Keratinocyte (primary cell): Measurements from ENCODE around the gene NR2F1. TPM values are rescaled to one million over a fixed set of nuclear protein-coding genes. Genes with fewer than 3 reads are reported as not detected.

Source experiments
- DNase-seq: peaks from one replicate; pipeline ENCODE4 v3.0.0-alpha.2; 2011; ENCODE audit warnings: low read depth, missing footprints, low spot score
- FAIRE-seq: peaks from 2 replicates; lab custom pipeline; 2011; peaks lifted over from hg19 to GRCh38; lab: Jason Lieb, UNC
- H2AFZ ChIP-seq: 2 replicates; pipeline ENCODE4 v1.6.0; 2012; ENCODE audit warnings: low read length, control low read depth, inconsistent platforms; ENCODE audit not compliant: control insufficient read depth
- H3K27ac ChIP-seq: 2 replicates; pipeline ENCODE4 v1.5.1; 2011; ENCODE audit warnings: low read length; ENCODE audit not compliant: control insufficient read depth, insufficient read depth
- H3K27me3 ChIP-seq: 3 replicates; pipeline ENCODE4 v1.6.0; 2011; ENCODE audit warnings: low read length; ENCODE audit not compliant: control insufficient read depth, insufficient read depth; ENCODE audit errors: extremely low read depth
- H3K36me3 ChIP-seq, 2 experiments: 2 replicates in 1 of 2; 3 replicates in 1 of 2; pipeline ENCODE4 v1.5.1; 2011; ENCODE audit warnings: low read length in 2 of 2, mild to moderate bottlenecking in 1 of 2; ENCODE audit not compliant: control insufficient read depth in 2 of 2, insufficient read depth in 2 of 2; ENCODE audit errors: extremely low read depth in 1 of 2
- H3K4me1 ChIP-seq: 3 replicates; pipeline ENCODE4 v1.5.1; 2011; ENCODE audit warnings: low read length; ENCODE audit not compliant: control insufficient read depth, insufficient read depth; ENCODE audit errors: extremely low read depth
- H3K4me2 ChIP-seq: 3 replicates; pipeline ENCODE4 v1.6.0; 2011; ENCODE audit warnings: low read depth, low read length; ENCODE audit not compliant: control insufficient read depth, insufficient read depth; ENCODE audit errors: extremely low read depth
- H3K4me3 ChIP-seq, 3 experiments: fragments of 200-600 bp in 1 of 3; sonication (generic) in 1 of 3; 2 replicates in 2 of 3; 3 replicates in 1 of 3; pipeline ENCODE4 v1.5.1; 2011 to 2016; ENCODE audit warnings: low read length in 3 of 3, mild to moderate bottlenecking in 3 of 3, control low read depth in 2 of 3, inconsistent platforms in 1 of 3, low read depth in 1 of 3, mixed read lengths in 1 of 3, mixed run types in 1 of 3, moderate library complexity in 1 of 3; ENCODE audit not compliant: control insufficient read depth in 2 of 3, insufficient read depth in 2 of 3; ENCODE audit errors: extremely low read depth in 1 of 3
- H3K79me2 ChIP-seq: 2 replicates; pipeline ENCODE4 v1.6.0; 2012; ENCODE audit warnings: low read length; ENCODE audit not compliant: control insufficient read depth, insufficient read depth
- H3K9ac ChIP-seq: 3 replicates; pipeline ENCODE4 v1.6.0; 2011; ENCODE audit warnings: low read length; ENCODE audit not compliant: control insufficient read depth, insufficient read depth; ENCODE audit errors: extremely low read depth
- H3K9me1 ChIP-seq: 3 replicates; pipeline ENCODE4 v1.6.0; 2011; ENCODE audit warnings: low read length; ENCODE audit not compliant: control insufficient read depth, insufficient read depth; ENCODE audit errors: extremely low read depth
- H3K9me3 ChIP-seq: 2 replicates; pipeline ENCODE4 v1.5.1; 2012; ENCODE audit warnings: low read depth, low read length; ENCODE audit not compliant: control insufficient read depth
- H4K20me1 ChIP-seq: 3 replicates; pipeline ENCODE4 v1.6.0; 2011; ENCODE audit warnings: low read length; ENCODE audit not compliant: control insufficient read depth, insufficient read depth; ENCODE audit errors: extremely low read depth
- EZH2 ChIP-seq: IDR thresholded peaks from one replicate; pipeline ENCODE4 v1.6.1; 2012; ENCODE audit warnings: inconsistent platforms, mild to moderate bottlenecking, low read length, moderate library complexity
- dilution Hi-C: fragments of 300-500 bp; cut with MboI; formaldehyde crosslinking; loops from one replicate; pipeline ENCODE4 v1.7.0; 2020; ENCODE audit warnings: low sequenced_read_pairs; ENCODE audit not compliant: extremely low pct_ligation_motif_present
- polyA plus RNA-seq, 5 experiments: library from polyadenylated mRNA; depleted of rRNA in 3 of 5; stranded (reverse) in 3 of 5; stranded (forward) in 1 of 5; unstranded in 1 of 5; fragments of >200 nt; gene quantifications; 1 replicate in 1 of 5; 2 replicates in 3 of 5; 3 replicates in 1 of 5; pipeline versions ENCODE4 v1.2.1 to v1.2.3, GENCODE V29; 2011 to 2012; ENCODE audit warnings: missing spikeins in 2 of 5, low read depth in 1 of 5, low replicate concordance in 1 of 5
- TF ChIP-seq, protein P1 (sequence below), 3 experiments: IDR thresholded peaks in 1 of 3; conservative IDR thresholded peaks in 1 of 3; optimal IDR thresholded peaks in 1 of 3; 2 replicates in 2 of 3; 3 replicates in 1 of 3; pipeline versions ENCODE3 to v1.5.1; 2011; ENCODE audit warnings: low read length in 3 of 3, mild to moderate bottlenecking in 3 of 3, moderate library complexity in 2 of 3, control low read depth in 1 of 3, inconsistent platforms in 1 of 3; ENCODE audit not compliant: insufficient read depth in 2 of 3; ENCODE audit errors: extremely low read depth in 1 of 3

NR2F1 gene
- polyA plus RNA-seq, 1 donor (not counting 4 experiments of a cell fraction or from before 2014, with no cell fraction given): not detected

DNA sequence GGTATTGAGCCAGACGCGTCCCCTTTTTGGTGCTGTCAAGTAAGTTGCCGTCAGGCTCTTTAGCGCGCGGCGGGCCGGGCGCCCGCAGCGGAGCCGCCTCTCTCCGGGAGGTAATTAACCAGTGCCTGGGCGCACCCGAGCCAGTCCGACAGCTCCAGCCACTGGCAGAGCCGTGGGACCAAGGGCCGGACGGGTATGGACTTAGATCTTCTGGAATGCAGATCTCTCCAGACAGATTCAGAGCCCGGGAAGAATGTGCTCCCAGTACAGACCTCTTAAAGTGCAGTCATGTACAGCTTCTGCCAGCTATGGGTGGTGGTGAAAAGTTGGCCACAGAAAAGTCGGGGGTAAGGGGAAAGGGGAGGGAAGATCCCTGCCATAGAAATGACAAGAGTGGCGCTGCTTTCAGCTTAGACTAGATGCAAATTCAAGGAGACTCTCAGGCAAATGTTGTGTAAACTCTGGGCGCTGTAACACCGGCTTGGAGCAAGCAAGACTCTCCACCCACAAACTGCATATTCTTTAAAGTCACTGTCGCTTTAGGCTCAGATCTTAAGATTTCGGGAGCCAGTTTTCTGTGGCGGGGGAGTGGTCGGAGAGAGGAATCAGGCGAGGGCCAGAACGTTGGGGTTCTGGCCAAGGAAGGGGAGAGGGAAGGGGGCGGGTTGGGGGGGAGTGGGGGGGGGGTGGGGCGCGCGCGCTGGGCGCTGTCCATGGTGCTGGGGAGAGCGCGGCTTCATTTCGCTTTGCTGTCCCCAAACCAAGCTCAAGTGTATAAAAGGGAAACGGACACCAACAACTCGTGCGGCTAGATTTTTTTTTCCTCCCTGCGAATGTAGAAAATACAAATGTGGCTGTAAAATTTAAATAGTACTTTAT lies 29.2 kb downstream of the NR2F1 start:
- no peak overlapping the region for H3K4me2 ChIP-seq
- DNase-seq: no peak
- no peaks in the 10 kb centered on the region for H3K9me1 ChIP-seq

DNA sequence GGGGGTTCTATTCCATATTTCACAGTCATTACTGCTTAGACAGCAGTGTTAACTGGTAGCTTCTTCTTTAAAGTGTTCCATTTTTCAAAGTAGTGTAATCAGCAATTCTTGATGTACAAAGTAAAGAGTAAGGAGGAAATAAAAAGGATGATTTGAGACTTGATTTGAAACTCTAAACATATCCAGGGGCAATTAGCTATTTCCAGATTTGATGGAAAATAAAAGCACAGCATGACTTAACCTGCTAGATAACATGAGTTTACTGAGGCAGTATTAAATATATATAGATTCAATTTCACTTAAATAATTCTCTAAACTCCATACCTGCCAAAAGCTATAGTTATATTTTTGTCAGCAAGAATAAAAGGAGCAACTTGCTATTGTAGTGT lies 29.8 kb downstream of the NR2F1 start:
- DNase-seq: no peak
- no peak for FAIRE-seq
- TF ChIP-seq, protein P1, sequence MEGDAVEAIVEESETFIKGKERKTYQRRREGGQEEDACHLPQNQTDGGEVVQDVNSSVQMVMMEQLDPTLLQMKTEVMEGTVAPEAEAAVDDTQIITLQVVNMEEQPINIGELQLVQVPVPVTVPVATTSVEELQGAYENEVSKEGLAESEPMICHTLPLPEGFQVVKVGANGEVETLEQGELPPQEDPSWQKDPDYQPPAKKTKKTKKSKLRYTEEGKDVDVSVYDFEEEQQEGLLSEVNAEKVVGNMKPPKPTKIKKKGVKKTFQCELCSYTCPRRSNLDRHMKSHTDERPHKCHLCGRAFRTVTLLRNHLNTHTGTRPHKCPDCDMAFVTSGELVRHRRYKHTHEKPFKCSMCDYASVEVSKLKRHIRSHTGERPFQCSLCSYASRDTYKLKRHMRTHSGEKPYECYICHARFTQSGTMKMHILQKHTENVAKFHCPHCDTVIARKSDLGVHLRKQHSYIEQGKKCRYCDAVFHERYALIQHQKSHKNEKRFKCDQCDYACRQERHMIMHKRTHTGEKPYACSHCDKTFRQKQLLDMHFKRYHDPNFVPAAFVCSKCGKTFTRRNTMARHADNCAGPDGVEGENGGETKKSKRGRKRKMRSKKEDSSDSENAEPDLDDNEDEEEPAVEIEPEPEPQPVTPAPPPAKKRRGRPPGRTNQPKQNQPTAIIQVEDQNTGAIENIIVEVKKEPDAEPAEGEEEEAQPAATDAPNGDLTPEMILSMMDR (optimal IDR thresholded peaks at IDR 0.05 in 1 of 3, IDR thresholded peaks at IDR 0.05 in 1 of 3, conservative IDR thresholded peaks at IDR 0.05 in 1 of 3; ENCODE audit: extremely low read depth in 1 of 3, insufficient read depth in 2 of 3, low read length in 3 of 3): no peak
- no peak for TF ChIP-seq EZH2
- no peaks in the 10 kb centered on the region for H3K79me2 ChIP-seq
- no peaks in the 10 kb centered on the region for H3K9me1 ChIP-seq
- peaks cover 51% of the 10 kb centered on the region for H3K27me3 ChIP-seq
- dilution Hi-C loops: no loop called here
- H3K36me3 ChIP-seq: no peaks in the 10 kb centered on the region
- H3K9ac ChIP-seq: no peak overlapping the region
- no peaks in the 10 kb centered on the region for H3K9me3 ChIP-seq
- no peaks in the 10 kb centered on the region for H3K4me1 ChIP-seq
- H3K4me2 ChIP-seq: no peak overlapping the region
- peaks cover 5% of the 10 kb centered on the region for H4K20me1 ChIP-seq
- no peak overlapping the region for H3K4me3 ChIP-seq
- H2AFZ ChIP-seq: no peak overlapping the region
- no peak overlapping the region for H3K27ac ChIP-seq

More for the DNA sequence above, 29.2 kb downstream of the NR2F1 start:
- no peaks in the 10 kb centered on the region for H3K36me3 ChIP-seq
- no peaks in the 10 kb centered on the region for H3K9me3 ChIP-seq
- H3K9ac ChIP-seq: no peak overlapping the region
- TF ChIP-seq, protein P1 (optimal IDR thresholded peaks at IDR 0.05 in 1 of 3, IDR thresholded peaks at IDR 0.05 in 1 of 3, conservative IDR thresholded peaks at IDR 0.05 in 1 of 3; ENCODE audit: extremely low read depth in 1 of 3, insufficient read depth in 2 of 3, low read length in 3 of 3): no peak
- TF ChIP-seq EZH2: peak; percentile 96
- no peak for FAIRE-seq
- H3K27me3 ChIP-seq: peaks cover 57% of the 10 kb centered on the region
- no peak overlapping the region for H2AFZ ChIP-seq
- dilution Hi-C loops: no loop called here
- H3K27ac ChIP-seq: no peak overlapping the region
- H4K20me1 ChIP-seq: peaks cover 5% of the 10 kb centered on the region
- no peaks in the 10 kb centered on the region for H3K79me2 ChIP-seq
- H3K4me1 ChIP-seq: no peaks in the 10 kb centered on the region
- no peak overlapping the region for H3K4me3 ChIP-seq
